Measurements from ENCODE around the gene BLOC1S3. TPM values are rescaled to one million over a fixed set of nuclear protein-coding genes. Genes with fewer than 3 reads are reported as not detected.

Gene BLOC1S3
- total and polyA plus RNA-seq, 2 of the 13 experiments (the other 11 are each of a cell fraction or from before 2014, with no cell fraction given), result 4.3 to 4.8 TPM

- TF ChIP-seq, protein P1, sequence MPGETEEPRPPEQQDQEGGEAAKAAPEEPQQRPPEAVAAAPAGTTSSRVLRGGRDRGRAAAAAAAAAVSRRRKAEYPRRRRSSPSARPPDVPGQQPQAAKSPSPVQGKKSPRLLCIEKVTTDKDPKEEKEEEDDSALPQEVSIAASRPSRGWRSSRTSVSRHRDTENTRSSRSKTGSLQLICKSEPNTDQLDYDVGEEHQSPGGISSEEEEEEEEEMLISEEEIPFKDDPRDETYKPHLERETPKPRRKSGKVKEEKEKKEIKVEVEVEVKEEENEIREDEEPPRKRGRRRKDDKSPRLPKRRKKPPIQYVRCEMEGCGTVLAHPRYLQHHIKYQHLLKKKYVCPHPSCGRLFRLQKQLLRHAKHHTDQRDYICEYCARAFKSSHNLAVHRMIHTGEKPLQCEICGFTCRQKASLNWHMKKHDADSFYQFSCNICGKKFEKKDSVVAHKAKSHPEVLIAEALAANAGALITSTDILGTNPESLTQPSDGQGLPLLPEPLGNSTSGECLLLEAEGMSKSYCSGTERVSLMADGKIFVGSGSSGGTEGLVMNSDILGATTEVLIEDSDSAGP (CRISPR knock-in tag; IDR thresholded peaks at IDR 0.05; ENCODE audit: borderline replicate concordance), result no peak
- TF ChIP-seq TERF1 (CRISPR knock-in tag; IDR thresholded peaks at IDR 0.05) (no peak), POLR2A (IDR thresholded peaks at IDR 0.05; ENCODE audit: insufficient read depth in 1 of 2, low read depth in 2 of 2, low read length in 2 of 2) (no peak), CBX1 (IDR thresholded peaks at IDR 0.05; ENCODE audit: low read depth) (no peak), TAF15 (IDR thresholded peaks at IDR 0.05; ENCODE audit: low read depth, low read length, poor library complexity, severe bottlenecking) (no peak)
- TF ChIP-seq, protein P2, sequence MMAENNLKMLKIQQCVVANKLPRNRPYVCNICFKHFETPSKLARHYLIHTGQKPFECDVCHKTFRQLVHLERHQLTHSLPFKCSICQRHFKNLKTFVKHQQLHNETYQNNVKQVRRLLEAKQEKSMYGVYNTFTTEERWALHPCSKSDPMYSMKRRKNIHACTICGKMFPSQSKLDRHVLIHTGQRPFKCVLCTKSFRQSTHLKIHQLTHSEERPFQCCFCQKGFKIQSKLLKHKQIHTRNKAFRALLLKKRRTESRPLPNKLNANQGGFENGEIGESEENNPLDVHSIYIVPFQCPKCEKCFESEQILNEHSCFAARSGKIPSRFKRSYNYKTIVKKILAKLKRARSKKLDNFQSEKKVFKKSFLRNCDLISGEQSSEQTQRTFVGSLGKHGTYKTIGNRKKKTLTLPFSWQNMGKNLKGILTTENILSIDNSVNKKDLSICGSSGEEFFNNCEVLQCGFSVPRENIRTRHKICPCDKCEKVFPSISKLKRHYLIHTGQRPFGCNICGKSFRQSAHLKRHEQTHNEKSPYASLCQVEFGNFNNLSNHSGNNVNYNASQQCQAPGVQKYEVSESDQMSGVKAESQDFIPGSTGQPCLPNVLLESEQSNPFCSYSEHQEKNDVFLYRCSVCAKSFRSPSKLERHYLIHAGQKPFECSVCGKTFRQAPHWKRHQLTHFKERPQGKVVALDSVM (CRISPR knock-in tag; IDR thresholded peaks at IDR 0.05), result peak; percentile 47; the same call in 1 of the 2 replicates
- POLR2A ChIA-PET, result interaction anchor here (1.3 kb wide), 1 partner anchor 11 kb away, joined by 4 read pairs; no protein-coding TSS in a partner anchor
- no peak overlapping the region for H2AFZ ChIP-seq (ENCODE audit: low read length)
- peaks cover 62% of the 10 kb centered on the region for H3K4me1 ChIP-seq (ENCODE audit: insufficient read depth, low read length)
- no peak overlapping the region for H3K9ac ChIP-seq (ENCODE audit: insufficient read depth, low read depth, low read length)
- H3K79me2 ChIP-seq (ENCODE audit: insufficient read depth, low read length), result peaks cover 11% of the 10 kb centered on the region
- no peaks in the 10 kb centered on the region; a peak in 1 of 5 replicates for H3K27me3 ChIP-seq (ENCODE audit: control insufficient read depth in 1 of 2, insufficient read depth in 2 of 2, low read length in 2 of 2)
- no peak overlapping the region for H3K4me2 ChIP-seq (ENCODE audit: low read depth, low read length)
- no TSS peak for BruUV-seq (replicated peaks)
- CTCF ChIA-PET (ENCODE audit: low intra/inter-chr PET ratio, low total read pairs), result no interaction called here
- no peaks in the 10 kb centered on the region for H3K36me3 ChIP-seq (replicated peaks in 1 of 2; ENCODE audit: control insufficient read depth in 1 of 2, insufficient read depth in 2 of 2, low read length in 2 of 2)
- DNase-seq (ENCODE audit: low spot score) (no peak), FAIRE-seq (no peak), ATAC-seq (no peak)
- WGBS (ENCODE audit: low lambda C conversion rate), result 72% methylated on average over 10 of the region's 10 CpGs
- no peaks in the 10 kb centered on the region for H3K9me3 ChIP-seq (ENCODE audit: low read length)
- in situ Hi-C loops (cut with HindIII; ENCODE audit: extremely low pct_ligation_motif_present, low pct_unique_long_range_greater_than_20kb) (no loop called here), intact Hi-C loops (cut with micrococcal nuclease; ENCODE audit: unreplicated experiment) (no loop called here)
- H3K27ac ChIP-seq (ENCODE audit: extremely low read length, insufficient read depth, low read length), result no peak overlapping the region
- no peak overlapping the region for H3K4me3 ChIP-seq (replicated peaks in 1 of 3; ENCODE audit: insufficient read depth in 1 of 3, low read depth in 2 of 3, low read length in 3 of 3)
- no peaks in the 10 kb centered on the region for H4K20me1 ChIP-seq (ENCODE audit: insufficient read depth, low read length)
Observed at GRCh38 chr19:45175515-45176345, 2.9 kb upstream of the BLOC1S3 start.

Data from HepG2 (cell line).